GM08714 (cell line): ENCODE measurements around the gene TAX1BP1.

Experiments used
- H3K4me3 ChIP-seq: fragments of 200-500 bp; sonication (Bioruptor generic); 2 replicates; pipeline ENCODE4 v1.5.1; 2014; ENCODE audit warnings: mild to moderate bottlenecking, low read length, inconsistent platforms
- ZNF274 ChIP-seq: IDR thresholded peaks from 2 replicates; pipeline ENCODE4 v1.6.1; 2012; ENCODE audit warnings: mild to moderate bottlenecking, low read depth, low read length

TAX1BP1 gene

GRCh38 chr7:27781188-27781587 is 41.2 kb downstream of the TAX1BP1 start:
- no peak for TF ChIP-seq ZNF274
- H3K4me3 ChIP-seq, result no peak overlapping the region

DNA sequence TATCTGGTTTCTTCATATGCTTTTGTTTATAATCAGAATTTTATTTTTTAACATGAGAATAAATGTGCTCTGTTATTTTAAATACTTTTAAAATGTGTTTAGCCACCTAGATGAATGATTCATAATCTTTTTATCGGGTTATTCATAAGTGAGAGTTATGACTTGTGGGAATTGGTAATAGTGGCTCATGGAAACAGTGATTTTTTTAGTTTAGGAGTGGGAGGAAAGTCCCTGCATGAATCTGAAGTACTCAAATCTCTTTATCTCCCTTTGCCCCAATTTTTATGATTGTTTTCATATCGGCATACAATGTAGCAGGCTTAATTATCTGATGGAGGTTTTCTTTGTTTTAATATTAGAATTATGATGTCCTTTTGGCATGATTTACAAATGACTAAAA is 42.9 kb downstream of the TAX1BP1 start:
- H3K4me3 ChIP-seq, result no peak overlapping the region
- TF ChIP-seq ZNF274, result no peak

GRCh38 chr7:27784399-27785053 is 44.6 kb downstream of the TAX1BP1 start:
- H3K4me3 ChIP-seq, result no peak overlapping the region

DNA sequence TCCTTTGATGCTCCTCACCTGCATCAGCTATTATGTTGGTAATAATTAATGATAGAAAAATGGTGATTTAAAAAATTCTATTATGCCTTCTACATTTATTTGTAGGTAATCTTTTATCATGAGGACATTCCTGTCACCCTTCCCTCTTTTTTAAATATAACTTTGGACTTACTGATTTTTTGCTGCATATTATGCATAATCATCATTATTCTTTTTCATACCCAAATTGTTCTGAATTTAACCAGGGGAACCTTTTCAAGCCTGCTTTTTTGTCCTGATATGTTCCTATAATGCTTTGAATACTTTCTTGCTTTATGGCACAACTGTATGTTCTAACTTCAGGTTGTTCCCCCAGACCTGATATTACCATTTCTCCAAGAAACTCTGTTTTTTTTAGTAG is 48.5 kb downstream of the TAX1BP1 start:
- TF ChIP-seq ZNF274, result no peak

More at GRCh38 chr7:27784399-27785053, 44.6 kb downstream of the TAX1BP1 start:
- no peak for TF ChIP-seq ZNF274

DNA sequence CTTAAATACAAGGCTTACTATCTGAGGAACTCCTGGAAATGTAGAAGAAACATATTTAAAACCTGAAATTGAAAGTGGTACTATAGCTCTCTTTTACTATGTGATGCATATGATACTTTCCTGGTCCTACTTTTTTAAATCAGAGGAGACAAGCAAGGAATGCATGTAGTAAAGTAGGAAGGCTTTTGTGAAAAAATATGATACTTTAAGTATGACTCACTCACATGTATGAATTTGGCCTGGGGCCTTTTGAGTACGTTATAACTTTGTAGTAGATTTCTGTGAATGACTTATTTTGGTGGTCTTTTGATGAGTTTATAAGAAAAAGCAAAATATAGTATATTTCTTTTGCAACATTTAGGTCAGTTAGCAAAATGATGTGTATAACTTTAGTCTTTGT is 53.8 kb downstream of the TAX1BP1 start:
- TF ChIP-seq ZNF274, result no peak

More for the DNA sequence above, 48.5 kb downstream of the TAX1BP1 start:
- no peak overlapping the region for H3K4me3 ChIP-seq

DNA sequence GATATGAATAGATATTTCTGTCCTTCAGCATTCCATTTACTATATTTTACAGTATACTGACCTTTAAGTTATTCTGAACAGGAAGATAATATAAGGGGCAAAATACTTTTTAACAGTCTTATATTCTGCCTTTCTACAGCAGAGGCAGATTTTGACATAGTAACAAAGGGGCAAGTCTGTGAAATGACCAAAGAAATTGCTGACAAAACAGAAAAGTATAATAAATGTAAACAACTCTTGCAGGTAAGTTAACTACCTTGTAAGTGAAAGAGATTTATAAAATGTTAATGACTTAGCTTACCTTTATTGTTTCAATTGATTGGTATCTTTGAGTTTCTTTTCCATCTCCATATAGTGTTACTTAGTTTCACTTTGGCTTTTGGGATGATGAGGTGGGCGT is 56.0 kb downstream of the TAX1BP1 start:
- TF ChIP-seq ZNF274, result no peak

More for the DNA sequence above, 53.8 kb downstream of the TAX1BP1 start:
- no peak overlapping the region for H3K4me3 ChIP-seq

GRCh38 chr7:27799212-27799611 is 59.2 kb downstream of the TAX1BP1 start:
- H3K4me3 ChIP-seq, result no peak overlapping the region
- no peak for TF ChIP-seq ZNF274

More for the DNA sequence above, 56.0 kb downstream of the TAX1BP1 start:
- no peak overlapping the region for H3K4me3 ChIP-seq

DNA sequence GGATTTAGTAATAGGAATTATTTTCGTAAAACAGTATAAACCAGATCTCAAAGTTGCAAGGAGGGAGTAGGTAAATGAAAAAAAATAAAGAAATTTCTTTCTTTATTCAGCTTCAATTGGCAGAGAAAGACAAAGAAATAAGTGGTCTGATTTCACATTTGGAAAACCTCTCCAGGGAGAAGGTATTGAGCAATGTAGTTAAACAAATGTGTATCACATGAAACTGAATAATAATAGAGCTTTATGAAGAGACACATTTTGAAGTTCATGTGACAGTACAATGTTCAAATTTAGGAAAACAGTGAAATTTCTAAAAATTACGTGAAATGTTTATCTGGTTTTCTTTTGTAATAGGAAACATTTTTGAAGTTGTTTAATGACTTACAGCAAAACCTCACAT is 63.0 kb downstream of the TAX1BP1 start:
- H3K4me3 ChIP-seq, result no peak overlapping the region
- no peak for TF ChIP-seq ZNF274

DNA sequence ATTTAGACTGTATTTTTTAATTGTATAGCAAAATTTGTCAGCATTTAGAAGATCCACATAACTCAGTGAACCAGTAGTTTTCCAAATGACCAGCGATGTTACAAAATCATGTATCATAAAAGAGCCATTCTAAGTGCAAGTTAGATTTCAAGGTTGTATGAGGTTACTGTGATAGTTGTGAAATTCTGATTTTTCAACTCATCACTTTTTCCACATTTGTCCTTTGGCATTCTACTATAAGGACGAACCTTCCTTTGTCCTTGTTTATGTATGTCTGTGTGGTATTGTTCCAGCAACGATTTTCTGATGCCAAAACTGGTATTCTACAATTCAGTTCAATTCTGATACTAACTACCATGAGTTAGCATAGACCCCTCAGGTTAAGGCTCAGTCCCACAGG is 64.2 kb downstream of the TAX1BP1 start:
- TF ChIP-seq ZNF274, result no peak
- H3K4me3 ChIP-seq, result no peak overlapping the region

- no peak overlapping the region for H3K4me3 ChIP-seq
- no peak for TF ChIP-seq ZNF274
These were observed 68.7 kb downstream of the TAX1BP1 start for GRCh38 chr7:27808626-27809025.

- TF ChIP-seq ZNF274, result no peak
- no peak overlapping the region for H3K4me3 ChIP-seq
These were observed 70.2 kb downstream of the TAX1BP1 start for GRCh38 chr7:27810186-27810585.

GRCh38 chr7:27812706-27813105 is 72.7 kb downstream of the TAX1BP1 start:
- H3K4me3 ChIP-seq, result no peak overlapping the region
- TF ChIP-seq ZNF274, result no peak

GRCh38 chr7:27822245-27822644 is 82.3 kb downstream of the TAX1BP1 start:
- TF ChIP-seq ZNF274, result no peak

DNA sequence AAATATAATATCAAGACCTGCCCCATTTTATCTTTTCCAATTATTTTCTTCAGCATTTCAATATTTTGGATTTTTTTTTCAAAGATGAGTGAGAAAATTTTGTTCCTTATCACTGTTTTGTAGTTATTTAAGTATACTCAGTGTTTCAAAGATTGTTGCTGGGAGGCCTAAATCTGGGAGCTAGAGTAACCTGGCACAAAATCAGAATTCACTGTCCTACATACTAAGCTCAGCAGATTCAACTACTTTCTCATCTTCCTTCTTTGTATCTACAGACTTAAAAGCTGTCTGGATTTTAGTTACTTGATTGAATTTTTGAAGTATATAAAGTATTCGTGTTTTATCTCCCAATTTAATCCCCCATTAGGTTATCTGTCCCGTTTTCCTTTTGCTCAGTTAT is 85.9 kb downstream of the TAX1BP1 start:
- no peak for TF ChIP-seq ZNF274
- no peak overlapping the region for H3K4me3 ChIP-seq

More at GRCh38 chr7:27822245-27822644, 82.3 kb downstream of the TAX1BP1 start:
- H3K4me3 ChIP-seq, result no peak overlapping the region

- TF ChIP-seq ZNF274, result no peak
- H3K4me3 ChIP-seq, result no peak overlapping the region
These were observed 86.4 kb downstream of the TAX1BP1 start for GRCh38 chr7:27826357-27826756.

DNA sequence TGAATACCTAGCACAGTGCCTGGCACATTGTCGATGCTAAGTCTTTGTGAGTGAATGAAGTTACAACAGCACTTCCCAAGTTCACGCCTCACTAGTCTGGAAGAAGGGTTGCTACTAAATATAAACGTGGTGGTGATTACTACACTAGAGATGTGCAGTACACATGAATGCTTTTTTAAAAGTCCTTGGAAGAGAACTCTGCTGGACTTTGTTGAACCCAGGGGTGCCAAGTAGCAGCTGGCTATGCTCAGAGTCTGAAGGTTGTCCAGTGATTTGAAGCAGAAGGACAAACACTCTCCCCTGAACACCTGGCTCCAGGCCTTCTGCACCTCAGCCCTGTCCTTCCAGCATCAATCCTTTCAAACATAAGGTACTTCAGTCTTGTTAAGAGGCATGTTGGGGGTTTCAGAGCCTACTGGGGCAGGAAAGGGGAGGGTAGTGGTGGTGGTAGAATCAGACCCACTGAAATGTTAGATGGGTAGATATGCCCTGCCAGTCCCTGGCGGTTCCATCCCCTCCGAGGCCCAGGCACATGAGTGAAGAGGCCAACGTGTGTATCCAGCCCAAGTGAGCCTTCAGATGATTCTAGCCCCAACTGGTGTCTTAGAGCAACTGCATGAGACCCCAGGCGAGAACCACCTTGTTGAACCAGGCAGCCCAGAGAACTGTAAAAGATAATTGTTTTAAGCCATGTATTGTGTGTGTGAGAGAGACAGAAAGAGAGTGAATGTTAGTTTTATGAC is 94.4 kb downstream of the TAX1BP1 start:
- no peak for TF ChIP-seq ZNF274
- H3K4me3 ChIP-seq, result no peak overlapping the region
